GM19372 (cell line): ENCODE data around the gene DNAJC5.
"Not testable (repeated sequence)": the region's sequence is repeated elsewhere in the genome, so short reads cannot be mapped to it uniquely, and the experiment has no call there.

Experiments
- ATAC-seq: cut with Tn5 transposase; IDR thresholded peaks from one replicate; pipeline ENCODE4 v1.9.1; 2021; ENCODE audit warnings: mild to moderate bottlenecking, low read depth, moderate library complexity; ENCODE audit not compliant: unreplicated experiment

The DNAJC5 gene, protein sequence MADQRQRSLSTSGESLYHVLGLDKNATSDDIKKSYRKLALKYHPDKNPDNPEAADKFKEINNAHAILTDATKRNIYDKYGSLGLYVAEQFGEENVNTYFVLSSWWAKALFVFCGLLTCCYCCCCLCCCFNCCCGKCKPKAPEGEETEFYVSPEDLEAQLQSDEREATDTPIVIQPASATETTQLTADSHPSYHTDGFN

DNA sequence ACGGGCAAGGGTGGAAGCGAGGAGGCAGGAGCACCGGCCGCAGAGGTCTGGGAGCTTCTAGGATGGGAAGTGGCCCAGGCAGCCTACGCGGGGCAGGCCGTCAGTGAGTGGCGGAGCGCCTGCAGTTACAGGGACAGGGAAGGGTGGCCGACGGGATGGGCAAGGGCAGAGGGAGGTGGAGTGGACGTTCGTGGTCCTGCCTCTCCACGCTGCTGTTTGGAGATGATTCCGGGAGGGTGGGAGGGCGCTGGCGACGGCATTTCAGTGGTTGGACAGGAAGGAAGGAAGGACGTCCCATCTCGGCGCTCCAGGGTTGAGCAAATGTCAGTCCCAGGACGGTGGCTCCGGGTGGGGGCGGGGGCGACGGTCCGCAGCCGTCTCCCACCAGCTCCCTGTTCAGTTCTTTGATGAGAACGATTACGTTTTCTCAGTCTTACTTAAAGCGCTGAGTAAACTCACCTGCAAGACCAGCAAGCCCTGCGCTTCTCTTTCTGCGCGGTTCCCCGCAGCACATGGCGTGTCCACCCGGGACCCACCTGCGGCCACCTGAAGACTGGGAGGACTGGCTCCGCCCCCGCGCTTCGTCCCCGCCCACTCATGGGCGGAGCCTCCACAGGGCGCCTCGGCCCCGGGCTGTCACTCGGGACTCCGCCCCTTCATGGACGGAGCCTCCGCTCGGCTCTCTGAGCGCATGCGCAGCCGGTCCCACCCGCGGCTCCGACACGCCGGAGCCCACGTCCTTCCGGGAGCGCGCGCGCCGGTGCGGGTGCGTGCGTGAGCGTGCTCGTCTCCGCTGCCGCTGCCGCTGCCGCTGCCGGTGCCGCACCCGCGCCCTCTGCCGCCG lies at the start of gene DNAJC5:
Gene DNAJC5, plus strand, starts transcription at position 769 of the 844 bp plus-strand sequence. CDS start 33,220 bp downstream, outside the sequence.
- ATAC-seq, result peak; percentile 94

DNA sequence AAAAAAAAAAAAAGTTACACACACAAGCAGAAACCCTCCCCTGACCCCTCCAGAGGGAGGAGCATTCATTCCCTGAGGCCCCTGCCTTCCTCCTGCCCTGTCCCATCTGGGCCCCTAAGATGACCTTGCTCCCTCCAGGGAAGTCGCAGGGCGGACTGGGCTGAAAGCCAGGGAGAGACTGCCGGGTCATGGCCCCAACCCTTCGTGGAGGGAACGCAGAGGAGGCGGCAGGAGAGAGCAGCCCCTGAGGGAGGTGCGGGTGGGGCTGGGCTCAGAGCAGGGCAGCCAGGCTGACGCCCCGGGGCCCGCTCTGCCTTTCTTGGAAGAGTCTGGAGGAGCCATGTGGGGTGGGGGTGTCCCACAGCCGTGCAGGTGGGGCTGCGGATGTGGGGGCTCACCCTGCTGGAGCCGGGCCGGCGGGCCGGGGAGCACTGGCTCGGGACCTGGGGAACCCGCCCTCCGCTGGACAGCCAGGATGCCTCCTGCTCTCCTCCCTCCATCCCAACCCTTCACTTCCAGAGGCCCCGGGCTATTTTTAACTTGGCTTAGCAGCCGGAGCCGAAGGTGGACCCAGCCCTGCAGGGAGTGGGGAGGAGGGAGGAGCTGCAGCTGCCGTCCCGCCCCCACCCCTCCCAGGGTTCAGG lies 48.7 kb upstream of the DNAJC5 start:
- ATAC-seq, result no peak

DNA sequence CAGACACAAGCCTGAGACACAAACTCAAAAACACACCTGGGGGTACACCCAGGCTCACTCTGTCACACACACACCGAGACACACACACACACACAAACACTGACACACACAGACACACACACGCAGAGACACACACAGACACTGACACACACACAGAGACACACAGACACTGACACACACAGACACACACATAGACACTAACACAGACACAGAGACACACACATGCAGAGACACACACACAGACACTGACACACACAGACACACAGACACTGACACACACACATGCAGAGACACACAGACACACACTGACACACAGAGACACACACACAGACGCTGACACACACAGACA lies 48.1 kb upstream of the DNAJC5 start:
- no peak for ATAC-seq

DNA sequence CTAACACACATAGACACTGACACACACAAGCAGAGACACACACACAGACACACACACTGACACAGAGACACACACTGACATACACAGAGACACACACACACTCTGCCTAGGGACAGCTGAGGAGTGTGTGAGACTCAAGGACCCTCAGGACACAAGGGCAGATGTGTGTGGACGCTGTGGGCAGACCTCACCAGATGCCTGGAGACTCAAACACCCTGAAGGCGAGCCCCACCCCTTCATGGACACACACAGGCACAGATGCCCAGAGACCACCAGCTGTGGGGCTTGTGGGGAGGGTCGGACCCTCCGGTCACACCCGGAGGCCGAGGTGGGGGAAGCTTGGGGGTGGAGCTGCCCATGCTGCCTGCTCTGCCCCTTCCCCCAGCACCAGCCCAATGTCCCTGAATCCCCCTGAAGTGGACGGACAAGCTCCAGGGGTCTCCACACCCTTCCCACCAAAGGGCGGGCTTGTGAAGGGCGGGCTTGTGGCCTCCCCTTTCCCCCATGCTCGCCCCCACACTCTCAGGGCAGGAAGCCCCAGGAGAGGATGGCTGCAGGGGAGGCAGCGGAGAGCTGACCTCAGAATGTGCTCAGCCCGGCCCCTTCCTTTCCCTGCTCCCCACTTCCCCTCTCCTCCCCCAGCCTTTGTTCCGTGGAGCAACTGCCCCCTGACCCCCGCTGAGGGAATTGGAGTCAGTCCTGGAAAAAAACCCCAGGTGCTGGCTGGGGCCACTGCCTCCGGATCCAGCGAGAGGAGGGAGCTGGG lies 47.5 kb upstream of the DNAJC5 start:
- ATAC-seq, result no peak

DNA sequence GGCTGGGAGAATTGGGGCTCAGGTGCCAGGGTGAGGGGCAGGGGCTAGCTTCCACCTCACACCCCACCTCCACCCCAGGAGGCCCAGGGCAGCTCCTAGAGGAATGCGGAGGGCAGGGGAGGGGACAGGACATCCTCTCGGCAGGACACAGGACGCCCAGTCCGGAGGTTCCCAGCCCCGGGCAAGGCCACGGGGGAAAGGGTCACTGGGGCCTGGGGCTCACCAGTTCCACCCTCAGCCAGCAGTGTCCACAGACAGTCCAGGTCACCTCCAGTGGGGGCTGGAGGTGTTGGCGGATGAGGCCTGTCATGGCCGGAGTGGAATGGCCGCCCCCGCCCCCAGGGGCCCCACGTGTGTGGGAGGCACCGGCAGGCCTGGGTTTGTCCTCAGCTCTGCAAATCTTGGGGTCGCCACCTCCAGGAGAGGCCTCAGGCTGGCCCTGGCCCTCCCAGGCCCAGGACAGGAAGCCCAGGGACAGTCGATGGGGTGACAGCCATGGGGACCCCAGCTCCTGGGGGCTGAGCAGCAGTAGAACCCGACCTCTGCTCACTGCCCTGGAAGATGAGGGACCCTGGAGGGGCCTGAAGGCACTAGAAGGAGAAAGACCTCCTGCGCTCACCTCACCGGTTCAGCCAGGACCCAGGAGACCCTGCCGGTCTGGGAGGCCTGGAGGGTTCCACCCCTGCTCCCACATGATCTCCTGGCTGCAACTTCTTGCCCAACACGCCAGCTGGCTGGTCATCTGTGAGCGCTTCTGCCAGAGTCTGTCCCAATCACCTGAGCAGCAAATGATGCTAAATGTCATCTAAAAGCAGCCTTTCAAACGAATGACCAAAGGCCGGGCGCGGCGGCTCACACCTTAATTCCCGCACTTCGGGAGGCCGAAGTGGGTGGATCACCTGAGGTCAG lies 46.7 kb upstream of the DNAJC5 start:
- ATAC-seq, result no peak

DNA sequence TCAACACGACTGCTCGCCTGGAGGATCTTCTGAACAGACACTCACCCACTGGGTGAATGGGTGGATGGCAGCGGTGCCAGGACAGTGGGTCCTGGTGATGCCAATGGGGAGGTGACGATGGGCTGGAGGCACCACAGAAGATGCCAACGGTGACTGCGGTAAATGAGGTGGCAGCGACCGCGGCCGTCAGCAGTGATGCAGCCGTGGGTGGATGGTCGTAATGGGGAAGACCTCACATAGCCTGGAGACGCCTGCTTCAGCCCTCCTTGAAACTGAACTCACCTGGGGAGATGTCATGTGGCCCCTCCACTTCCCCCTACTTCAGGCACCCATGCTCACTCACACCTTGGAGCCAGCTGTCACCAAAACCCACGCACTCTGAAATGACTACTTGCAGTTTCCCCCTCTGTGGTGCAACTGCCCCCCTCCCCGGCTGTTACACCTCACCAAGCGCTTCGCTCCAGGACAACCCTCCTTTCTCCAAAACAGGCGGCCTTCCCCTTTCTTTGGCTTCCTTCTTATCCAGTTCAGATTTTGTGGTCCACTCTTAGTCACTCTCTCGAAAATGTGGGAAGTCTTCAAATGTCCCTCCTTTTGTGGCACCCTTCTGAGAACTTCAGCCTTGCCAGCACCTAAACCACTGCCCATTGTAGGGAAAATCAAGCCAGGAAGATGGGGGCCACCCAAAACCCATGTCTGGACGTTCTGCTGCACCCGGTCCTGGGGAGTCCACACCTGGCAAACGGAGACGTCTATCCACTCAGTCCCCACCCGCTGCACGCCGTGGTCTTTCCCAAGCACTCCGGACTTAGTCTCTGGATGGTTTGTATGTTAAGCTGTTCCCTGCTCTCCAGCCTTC lies 44.0 kb upstream of the DNAJC5 start:
- ATAC-seq, result peak; percentile 72

DNA sequence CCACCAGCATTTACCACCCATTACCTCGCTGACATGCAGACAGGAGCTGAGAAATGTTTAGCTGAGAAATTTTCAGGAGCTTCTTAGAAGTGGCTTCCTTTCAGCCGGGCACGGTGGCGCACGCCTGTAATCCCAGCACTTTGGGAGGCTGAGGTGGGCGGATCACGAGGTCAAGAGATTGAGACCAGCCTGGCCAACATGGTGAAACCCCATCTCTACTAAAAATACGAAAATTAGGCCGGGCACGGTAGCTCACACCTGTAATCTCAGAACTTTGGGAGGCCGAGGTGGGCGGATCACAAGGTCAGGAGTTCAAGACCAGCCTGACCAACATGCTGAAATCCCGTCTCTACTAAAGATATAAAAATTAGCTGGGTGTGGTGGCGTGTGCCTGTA lies 43.4 kb upstream of the DNAJC5 start:
- ATAC-seq, result not testable (repeated sequence)

DNA sequence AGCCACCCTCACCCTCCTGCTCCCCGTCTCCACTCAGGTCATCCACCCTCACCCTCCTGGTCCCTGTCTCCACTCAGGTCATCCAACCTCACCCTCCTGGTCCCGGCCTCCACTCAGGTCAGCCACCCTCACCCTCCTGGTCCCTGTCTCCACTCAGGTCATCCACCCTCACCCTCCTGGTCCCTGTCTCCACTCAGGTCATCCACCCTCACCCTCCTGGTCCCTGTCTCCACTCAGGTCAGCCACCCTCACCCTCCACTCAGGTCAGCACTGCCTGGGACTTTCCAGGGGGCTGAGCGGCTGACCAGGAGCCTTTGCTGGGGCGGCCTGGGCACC lies 41.2 kb upstream of the DNAJC5 start:
- ATAC-seq, result not testable (repeated sequence)

DNA sequence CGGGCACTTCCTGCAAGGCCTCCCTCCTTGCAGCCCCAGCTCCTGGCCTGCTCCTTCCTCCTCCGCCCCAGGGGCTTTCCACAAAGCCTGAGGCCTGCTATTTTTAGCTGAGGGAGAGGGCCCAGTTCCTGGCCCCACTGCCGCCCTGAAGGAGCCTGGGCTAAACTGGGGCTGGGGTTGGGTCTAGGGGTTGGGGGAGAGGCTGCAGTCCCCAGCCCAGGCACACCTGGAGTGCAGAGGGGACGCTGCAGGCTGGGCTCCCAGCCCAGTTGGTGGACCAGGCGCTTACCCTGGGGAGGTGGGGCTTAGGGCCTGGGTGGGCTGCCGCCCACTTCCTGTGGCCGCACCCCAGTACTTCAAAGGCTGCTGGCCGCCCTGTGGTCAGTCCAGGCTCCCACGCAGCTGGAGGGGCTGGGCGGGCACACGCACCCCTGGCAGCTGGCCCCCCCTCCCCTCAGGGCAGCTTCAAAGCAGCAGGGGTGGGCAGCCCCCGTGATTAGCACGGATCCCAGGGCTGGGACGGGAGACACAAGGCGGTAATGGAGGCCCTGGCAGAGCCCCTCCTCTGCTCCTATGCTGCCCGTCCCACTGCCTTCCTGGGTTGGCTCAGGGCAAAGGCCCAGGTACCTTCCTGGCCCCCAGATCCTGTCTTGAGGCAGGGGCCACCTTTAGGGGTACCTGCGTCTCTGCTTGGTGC lies 40.7 kb upstream of the DNAJC5 start:
- no peak for ATAC-seq

DNA sequence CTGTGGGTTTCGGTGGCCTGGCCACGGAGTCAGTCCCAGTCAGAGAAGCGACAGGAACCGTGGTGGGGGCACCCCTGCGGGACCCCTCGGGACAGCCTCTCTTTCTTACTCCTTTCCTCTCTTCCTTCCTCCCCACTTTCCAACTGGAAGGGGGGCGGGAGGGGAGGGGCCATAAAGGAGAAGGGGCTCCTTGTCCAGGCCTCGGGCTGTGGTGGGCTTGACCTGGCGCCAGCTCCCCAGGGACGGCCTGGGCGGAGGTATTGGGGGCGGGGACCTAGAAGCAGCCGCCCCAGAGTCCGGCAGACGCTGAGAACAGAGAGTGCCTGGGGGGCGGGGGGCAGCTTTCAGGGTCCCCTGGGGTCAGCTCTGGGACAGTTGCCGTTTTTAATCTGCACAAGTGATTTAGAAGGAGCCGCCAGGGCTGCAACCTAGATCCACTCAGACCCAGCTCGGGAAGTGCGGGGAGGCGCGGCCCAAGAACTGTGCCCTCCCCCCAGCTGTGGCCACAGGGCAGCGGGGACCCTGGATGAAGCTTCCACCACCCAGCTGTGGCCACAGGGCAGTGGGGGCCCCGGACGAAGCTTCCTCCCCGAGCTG lies 40.1 kb upstream of the DNAJC5 start:
- no peak for ATAC-seq

DNA sequence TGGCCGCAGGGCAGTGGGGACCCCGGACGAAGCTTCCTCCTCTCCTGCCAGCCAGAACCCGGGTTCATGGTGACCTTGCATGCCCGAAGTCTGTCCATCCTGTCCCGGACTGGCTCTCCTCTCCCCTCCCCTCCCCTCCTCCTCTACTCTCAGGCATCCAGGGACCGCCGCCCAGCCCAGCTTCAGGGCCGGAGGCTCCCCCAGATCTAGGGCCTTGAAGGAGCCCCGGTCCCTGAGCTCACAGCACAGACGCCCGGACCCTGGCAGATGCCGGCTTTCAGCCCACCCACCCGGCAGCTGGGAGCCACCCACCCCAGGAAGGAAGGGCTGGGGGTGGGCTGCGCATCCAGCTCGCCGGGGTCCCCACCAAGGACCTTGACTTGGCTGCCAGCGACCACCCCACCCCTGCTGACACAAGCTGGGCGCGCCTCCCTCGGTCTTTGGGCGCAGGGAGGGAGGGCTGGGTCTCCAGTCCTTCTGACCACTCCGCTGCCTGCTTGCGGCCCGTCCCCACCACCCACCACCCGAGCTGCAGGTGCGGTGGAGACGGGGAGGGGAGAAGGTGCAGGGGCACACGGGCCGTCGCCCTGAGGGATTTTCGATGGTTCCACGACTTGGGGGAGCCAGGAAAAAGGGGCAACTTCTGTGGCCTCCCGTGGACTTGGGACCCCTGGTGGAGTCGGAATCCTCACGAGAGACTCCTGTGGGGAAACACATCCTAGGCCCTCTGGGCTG lies 39.4 kb upstream of the DNAJC5 start:
- no peak for ATAC-seq

DNA sequence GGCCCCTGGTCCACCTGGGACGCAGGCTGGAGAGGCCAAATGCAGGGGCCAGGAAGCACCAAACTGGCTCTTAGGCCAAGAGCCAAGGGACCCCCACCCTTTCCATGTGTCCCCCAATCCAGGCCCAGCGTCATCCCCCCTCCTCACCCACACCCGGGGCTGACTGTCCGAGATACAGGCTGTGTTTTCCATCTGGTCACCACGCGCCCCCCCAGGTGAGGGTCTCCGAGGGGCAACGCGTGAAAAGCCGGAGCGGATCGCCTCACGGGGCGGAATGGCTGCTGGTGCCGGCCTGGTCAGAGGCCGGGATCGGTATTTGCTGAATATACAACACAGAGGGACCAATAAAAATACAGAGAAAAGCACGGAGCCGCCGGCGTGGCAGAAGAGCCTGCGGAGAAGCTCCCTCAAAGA lies 38.8 kb upstream of the DNAJC5 start:
- ATAC-seq, result no peak

DNA sequence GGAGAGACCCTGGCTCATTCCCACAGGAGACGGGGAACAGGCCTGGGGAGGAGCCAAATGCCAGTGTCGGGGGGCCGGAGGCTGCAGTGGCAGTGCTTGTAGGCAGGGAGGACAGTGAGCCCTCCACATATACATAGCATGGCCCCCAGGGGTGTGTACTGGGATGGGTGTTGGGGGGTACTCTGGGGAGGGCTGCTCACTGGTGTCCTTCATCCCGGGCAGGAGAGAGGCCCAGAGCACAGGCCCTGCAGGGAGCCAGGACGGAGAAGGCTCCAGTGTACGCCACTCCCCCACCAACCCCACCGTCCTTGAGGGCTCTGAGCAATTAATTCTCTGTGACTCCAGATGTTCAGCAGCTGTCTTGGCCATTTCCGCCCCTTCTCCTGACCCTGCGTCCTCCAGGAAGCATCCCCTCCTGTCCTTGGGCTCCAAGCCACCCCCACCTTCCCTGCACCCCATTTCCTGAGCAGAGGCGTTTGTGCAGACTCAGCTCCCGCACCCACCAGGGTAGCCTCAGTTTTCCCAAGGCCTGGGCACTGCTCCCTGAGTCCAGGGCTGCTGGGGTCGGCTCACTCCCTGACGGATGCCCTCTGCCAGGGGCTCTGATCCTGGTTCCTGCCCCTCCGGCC lies 37.0 kb upstream of the DNAJC5 start:
- no peak for ATAC-seq

DNA sequence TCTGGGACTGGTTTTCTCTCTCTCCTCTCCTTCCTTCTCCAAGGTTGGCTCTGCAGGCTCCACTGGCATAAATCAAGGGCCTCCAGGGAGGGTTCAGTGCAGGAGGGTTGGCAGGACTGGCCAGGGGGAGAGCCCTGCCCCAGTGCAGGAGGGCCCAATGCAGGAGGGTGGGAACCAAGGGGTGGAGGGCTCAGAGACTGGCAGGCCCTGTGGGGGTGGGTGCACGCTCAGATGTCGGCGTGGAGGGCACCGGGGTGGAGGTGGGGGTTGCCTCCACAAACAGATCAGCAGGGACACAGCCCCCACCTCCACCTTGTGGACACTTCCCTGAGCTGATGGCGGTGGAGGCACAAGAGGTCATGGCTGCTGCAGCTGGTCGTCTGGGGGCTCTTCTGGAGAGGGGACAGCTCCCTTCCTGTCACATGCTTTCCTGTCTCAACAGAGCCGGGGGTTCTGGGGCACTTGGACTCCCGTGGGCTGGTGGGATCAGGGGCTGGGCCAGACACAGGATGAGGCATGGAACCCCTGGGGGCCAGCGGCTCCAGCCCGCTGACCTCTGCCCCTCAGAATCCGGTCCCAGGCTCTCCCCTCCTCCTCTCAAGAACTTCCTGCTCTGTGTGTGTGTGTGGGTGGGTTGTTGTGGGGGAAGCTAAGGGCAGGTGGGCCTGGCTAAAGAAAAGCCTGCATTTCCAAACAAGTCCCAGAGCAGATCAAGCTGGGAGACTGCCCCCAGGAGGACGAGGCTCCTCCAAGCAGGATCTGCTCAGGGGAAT lies 36.3 kb upstream of the DNAJC5 start:
- no peak for ATAC-seq

DNA sequence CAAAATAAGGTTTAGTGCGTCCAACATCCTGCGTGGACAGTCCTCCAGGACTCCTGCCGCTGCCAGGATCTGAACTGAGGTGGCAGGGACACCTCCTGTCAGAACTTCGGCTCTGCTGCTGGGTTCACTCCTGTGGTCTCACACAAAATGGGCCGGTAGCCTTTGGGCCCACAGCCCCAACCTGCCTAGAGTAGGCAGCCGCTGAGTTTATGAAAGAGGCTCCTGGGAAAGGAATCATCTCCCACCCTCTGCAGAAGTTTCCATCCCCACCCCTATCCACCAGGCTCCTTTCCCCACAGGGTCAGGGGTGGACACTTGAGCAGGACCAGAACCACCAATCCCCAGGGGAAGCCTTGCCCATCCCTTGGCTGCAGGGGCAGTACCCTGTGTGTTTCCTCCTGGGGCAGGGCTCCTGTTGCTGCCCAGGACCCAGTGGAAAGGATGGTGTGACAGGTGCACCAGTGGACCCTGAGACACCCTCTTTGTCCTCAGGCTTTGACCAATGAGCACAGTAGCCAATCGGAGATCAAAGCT lies 35.7 kb upstream of the DNAJC5 start:
- ATAC-seq, result no peak
